Activated CD4-positive, alpha-beta memory T cell treated with anti-CD3 and anti-CD28 coated beads, Interleukin-2, amount 10 ng/mL, durations not matched to agents 7 days and 5 days (primary cell): Measurements from ENCODE around the gene PRPF6. TPM values are rescaled to one million over a fixed set of nuclear protein-coding genes. Genes with fewer than 3 reads are reported as not detected.

Experiments used
- CTCF ChIA-PET: fragments of 350-600 bp; sonication (Branson Sonifier 250); formaldehyde crosslinking; loops from one replicate; lab custom pipeline; 2021; ENCODE audit warnings: antibody characterized with exemption, inconsistent platforms; lab: Charles Lee
- POLR2A ChIA-PET: fragments of 350-600 bp; sonication (Branson Sonifier 250); formaldehyde crosslinking; loops from one replicate; lab custom pipeline; 2021; ENCODE audit warnings: antibody characterized with exemption; lab: Charles Lee
- DNase-seq: peaks from one replicate; pipeline ENCODE4 v3.0.0-alpha.2; 2020
- H3K27ac Mint-ChIP-seq: one replicate; pipeline ENCODE4 v1.8.0; 2021; ENCODE audit warnings: mild to moderate bottlenecking, mixed read lengths
- H3K27me3 Mint-ChIP-seq: one replicate; pipeline ENCODE4 v1.8.0; 2021; ENCODE audit warnings: mixed read lengths
- H3K36me3 Mint-ChIP-seq: one replicate; pipeline ENCODE4 v1.8.0; 2021; ENCODE audit warnings: low read depth, mixed read lengths
- H3K4me1 Mint-ChIP-seq: one replicate; pipeline ENCODE4 v1.8.0; 2021; ENCODE audit warnings: mixed read lengths
- H3K4me3 Mint-ChIP-seq: one replicate; pipeline ENCODE4 v1.8.0; 2021; ENCODE audit warnings: mild to moderate bottlenecking, mixed read lengths
- H3K9me3 Mint-ChIP-seq: one replicate; pipeline ENCODE4 v1.8.0; 2021; ENCODE audit warnings: mixed read lengths
- total RNA-seq, 2 experiments: library from RNA; stranded (reverse); gene quantifications; one replicate each; pipeline ENCODE4 v1.2.3, GENCODE V29; 2021

The PRPF6 gene
- total RNA-seq, 2 experiments from 2014 or later, result 58.4 to 60.4 TPM

- POLR2A ChIA-PET, result no interaction called here
- peaks cover 6% of the 10 kb centered on the region for H3K36me3 Mint-ChIP-seq
- H3K4me3 Mint-ChIP-seq, result no peak overlapping the region
- no peak for DNase-seq
- CTCF ChIA-PET, result interaction anchor here (1.4 kb wide), 1 partner anchor 23 kb away, joined by 3 read pairs; no protein-coding TSS in a partner anchor
- H3K27ac Mint-ChIP-seq, result no peak overlapping the region
- peaks cover 59% of the 10 kb centered on the region for H3K4me1 Mint-ChIP-seq
- peaks cover 3% of the 10 kb centered on the region for H3K9me3 Mint-ChIP-seq
- H3K27me3 Mint-ChIP-seq, result no peaks in the 10 kb centered on the region
Measured at GRCh38 chr20:63950701-63951397, 30.1 kb upstream of the PRPF6 start.

- no peak overlapping the region for H3K27ac Mint-ChIP-seq
- H3K4me3 Mint-ChIP-seq, result no peak overlapping the region
- H3K27me3 Mint-ChIP-seq, result no peaks in the 10 kb centered on the region
- DNase-seq, result no peak
- CTCF ChIA-PET, result interaction anchor here (1.4 kb wide), 1 partner anchor 22 kb away, joined by 3 read pairs; no protein-coding TSS in a partner anchor
- H3K9me3 Mint-ChIP-seq, result peaks cover 3% of the 10 kb centered on the region
- H3K36me3 Mint-ChIP-seq, result peaks cover 5% of the 10 kb centered on the region
- peaks cover 61% of the 10 kb centered on the region for H3K4me1 Mint-ChIP-seq
- POLR2A ChIA-PET, result no interaction called here
Measured at GRCh38 chr20:63951398-63952209, 29.3 kb upstream of the PRPF6 start.

DNA sequence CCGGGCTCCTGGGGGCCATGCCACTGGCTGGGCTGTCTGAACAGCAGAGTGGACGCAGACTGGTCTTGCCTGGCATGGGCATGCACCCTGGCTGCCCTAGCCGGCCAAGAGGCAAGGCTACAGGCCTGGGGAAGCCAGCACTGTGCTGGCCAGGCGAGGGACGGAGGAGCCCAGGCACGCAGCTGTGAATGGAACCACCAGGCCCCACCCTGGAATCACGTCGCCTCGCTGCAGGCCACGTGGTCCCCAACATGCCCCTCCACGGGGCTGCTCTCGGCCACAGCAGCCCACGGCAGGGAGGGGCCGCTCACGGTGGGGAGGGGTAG lies 28.8 kb upstream of the PRPF6 start:
- POLR2A ChIA-PET, result no interaction called here
- H3K27me3 Mint-ChIP-seq, result no peaks in the 10 kb centered on the region
- DNase-seq, result no peak
- H3K36me3 Mint-ChIP-seq, result peaks cover 3% of the 10 kb centered on the region
- no peak overlapping the region for H3K27ac Mint-ChIP-seq
- H3K9me3 Mint-ChIP-seq, result peaks cover 3% of the 10 kb centered on the region
- CTCF ChIA-PET, result interaction anchor here (0.9 to 1.4 kb wide), 2 partner anchors 22 kb away, joined by 3 to 4 read pairs; no protein-coding TSS in a partner anchor
- H3K4me3 Mint-ChIP-seq, result no peak overlapping the region
- H3K4me1 Mint-ChIP-seq, result peaks cover 59% of the 10 kb centered on the region

GRCh38 chr20:63952769-63953168 lies 28.2 kb upstream of the PRPF6 start:
- ChIA-PET CTCF (interaction anchor here (0.9 kb wide), 1 partner anchor 21 kb away, joined by 4 read pairs; no protein-coding TSS in a partner anchor), POLR2A (no interaction called here)
- no peak overlapping the region for H3K4me3 Mint-ChIP-seq
- H3K27me3 Mint-ChIP-seq, result no peaks in the 10 kb centered on the region
- peaks cover 3% of the 10 kb centered on the region for H3K36me3 Mint-ChIP-seq
- H3K9me3 Mint-ChIP-seq, result peaks cover 3% of the 10 kb centered on the region
- H3K4me1 Mint-ChIP-seq, result peaks cover 61% of the 10 kb centered on the region
- DNase-seq, result no peak
- H3K27ac Mint-ChIP-seq, result no peak overlapping the region

- H3K9me3 Mint-ChIP-seq, result no peaks in the 10 kb centered on the region
- no peaks in the 10 kb centered on the region for H3K36me3 Mint-ChIP-seq
- ChIA-PET POLR2A (no interaction called here), CTCF (interaction anchor here (1.0 to 1.6 kb wide), 2 partner anchors 8 to 416 kb away, joined by 3 read pairs; partner anchors contain the start of gene PTK6)
- H3K4me3 Mint-ChIP-seq, result peak overlapping the region; percentile 79
- H3K4me1 Mint-ChIP-seq, result peaks cover 58% of the 10 kb centered on the region
- H3K27me3 Mint-ChIP-seq, result no peaks in the 10 kb centered on the region
- H3K27ac Mint-ChIP-seq, result peak overlapping the region; percentile 52
- no peak for DNase-seq
Measured at GRCh38 chr20:63953764-63954429, 27.0 kb upstream of the PRPF6 start.

GRCh38 chr20:63955281-63955826 lies 25.6 kb upstream of the PRPF6 start:
- peak overlapping the region; percentile 79 for H3K4me3 Mint-ChIP-seq
- POLR2A ChIA-PET, result interaction anchor here (0.6 to 1.3 kb wide), 2 partner anchors 84 to 415 kb away, joined by 3 to 4 read pairs; no protein-coding TSS in a partner anchor
- H3K27me3 Mint-ChIP-seq, result no peaks in the 10 kb centered on the region
- no peak for DNase-seq
- H3K27ac Mint-ChIP-seq, result peak overlapping the region; percentile 49
- CTCF ChIA-PET, result interaction anchor here (1.6 to 2.4 kb wide), 2 partner anchors 19 to 418 kb away, joined by 3 to 8 read pairs; partner anchors contain the start of gene PTK6
- H3K9me3 Mint-ChIP-seq, result no peaks in the 10 kb centered on the region
- H3K36me3 Mint-ChIP-seq, result no peaks in the 10 kb centered on the region
- peaks cover 45% of the 10 kb centered on the region for H3K4me1 Mint-ChIP-seq

- H3K4me3 Mint-ChIP-seq, result peak within 1 kb of the TSS; percentile 79
- POLR2A ChIA-PET, result interaction anchor here (0.7 to 1.8 kb wide), 10 partner anchors 22 to 314 kb away, joined by 3 to 14 read pairs (median 4); partner anchors contain the start of genes DNAJC5, PRPF6, SAMD10 and TCEA2
- no peaks in the 10 kb centered on the region for H3K27me3 Mint-ChIP-seq
- no peaks in the 10 kb centered on the region for H3K9me3 Mint-ChIP-seq
- H3K4me1 Mint-ChIP-seq, result peaks cover 44% of the 10 kb centered on the region
- peak within 1 kb of the TSS; percentile 88 for H3K27ac Mint-ChIP-seq
- DNase-seq, result peak; percentile 90
- no peaks in the 10 kb centered on the region for H3K36me3 Mint-ChIP-seq
- CTCF ChIA-PET, result interaction anchor here (1.0 to 2.4 kb wide), 5 partner anchors 18 to 419 kb away, joined by 5 to 8 read pairs (median 6); partner anchors contain the start of genes PTK6 and TPD52L2
Measured at GRCh38 chr20:63955827-63956663, 24.9 kb upstream of the PRPF6 start, which contains the start of gene UCKL1. Gene UCKL1 (minus strand): TSS chr20:63956416. CDS start chr20:63956372, 44 bp downstream.

DNA sequence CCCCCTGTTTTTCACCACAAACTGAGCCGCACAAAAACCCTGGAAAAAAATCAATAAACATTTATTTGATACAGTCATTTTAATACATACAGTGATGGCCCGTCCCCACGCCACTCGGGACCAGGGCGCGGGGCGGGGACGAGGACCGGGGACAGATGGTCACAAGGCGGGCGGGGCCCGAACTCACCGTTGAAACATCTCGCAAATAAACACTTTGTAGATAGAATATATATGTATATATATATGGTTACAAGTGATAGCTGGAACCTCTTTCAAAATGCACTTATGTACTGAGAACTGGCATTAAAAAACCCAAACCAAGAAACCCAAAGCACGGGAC lies 24.3 kb upstream of the PRPF6 start:
- DNase-seq, result no peak
- Mint-ChIP-seq H3K4me1 (peaks cover 44% of the 10 kb centered on the region), H3K36me3 (no peaks in the 10 kb centered on the region), H3K4me3 (peak overlapping the region; percentile 75), H3K27ac (peak overlapping the region; percentile 81), H3K27me3 (no peaks in the 10 kb centered on the region), H3K9me3 (no peaks in the 10 kb centered on the region)
- ChIA-PET CTCF (interaction anchor here (1.0 to 2.4 kb wide), 5 partner anchors 17 to 419 kb away, joined by 5 to 8 read pairs (median 6); partner anchors contain the start of genes PTK6 and TPD52L2), POLR2A (interaction anchor here (0.8 to 1.8 kb wide), 10 partner anchors 12 to 315 kb away, joined by 3 to 14 read pairs (median 5); partner anchors contain the start of genes DNAJC5, PRPF6, SAMD10 and TPD52L2)

GRCh38 chr20:63957004-63957689 lies 23.8 kb upstream of the PRPF6 start:
- H3K9me3 Mint-ChIP-seq, result no peaks in the 10 kb centered on the region

GRCh38 chr20:63957690-63958441 lies 23.1 kb upstream of the PRPF6 start:
- Mint-ChIP-seq H3K4me3 (no peak overlapping the region), H3K27ac (peak overlapping the region; percentile 88), H3K36me3 (no peaks in the 10 kb centered on the region), H3K9me3 (no peaks in the 10 kb centered on the region), H3K27me3 (no peaks in the 10 kb centered on the region), H3K4me1 (peaks cover 38% of the 10 kb centered on the region)
- DNase-seq, result no peak
- POLR2A ChIA-PET, result interaction anchor here (1.1 to 1.8 kb wide), 3 partner anchors 10 to 93 kb away, joined by 5 to 9 read pairs (median 6); partner anchors contain the start of gene TPD52L2
- CTCF ChIA-PET, result interaction anchor here (2.4 kb wide), 1 partner anchor 16 kb away, joined by 8 read pairs; no protein-coding TSS in a partner anchor

More at GRCh38 chr20:63957004-63957689, 23.8 kb upstream of the PRPF6 start:
- Mint-ChIP-seq H3K36me3 (no peaks in the 10 kb centered on the region), H3K27me3 (no peaks in the 10 kb centered on the region), H3K4me3 (peak overlapping the region; percentile 75), H3K4me1 (peaks cover 41% of the 10 kb centered on the region), H3K27ac (peak overlapping the region; percentile 88)
- ChIA-PET POLR2A (interaction anchor here (1.0 to 1.8 kb wide), 8 partner anchors 11 to 315 kb away, joined by 3 to 14 read pairs (median 6); partner anchors contain the start of genes DNAJC5, PRPF6, SAMD10 and TPD52L2), CTCF (interaction anchor here (1.0 to 2.4 kb wide), 3 partner anchors 17 to 420 kb away, joined by 6 to 8 read pairs (median 7); partner anchors contain the start of gene PTK6)
- peak; percentile 79 for DNase-seq
